Stomach smooth muscle (tissue), 2 donors: ENCODE results near the gene ZNF664.

Experiments
- H3K27ac ChIP-seq: one replicate; pipeline ENCODE4 v1.7.0; 2013; ENCODE audit warnings: mild to moderate bottlenecking, low read length, inconsistent platforms
- H3K27me3 ChIP-seq, 2 donors: one replicate each; pipeline ENCODE4 v1.7.0; 2013; ENCODE audit warnings: low read length in 2 of 2; ENCODE audit not compliant: insufficient read depth in 2 of 2, control insufficient read depth in 1 of 2
- H3K36me3 ChIP-seq, 2 donors: one replicate each; pipeline ENCODE4 v1.7.0; 2013; ENCODE audit warnings: low read length in 2 of 2; ENCODE audit not compliant: control insufficient read depth in 2 of 2, insufficient read depth in 2 of 2
- H3K4me1 ChIP-seq: one replicate; pipeline ENCODE4 v1.7.0; 2013; ENCODE audit warnings: low read length; ENCODE audit not compliant: control insufficient read depth, insufficient read depth
- H3K4me3 ChIP-seq, 2 donors: one replicate each; pipeline ENCODE4 v1.7.0; 2013; ENCODE audit warnings: low read length in 2 of 2
- H3K9ac ChIP-seq, 2 donors: one replicate each; pipeline ENCODE4 v1.7.0; 2013; ENCODE audit warnings: low read length in 2 of 2, mild to moderate bottlenecking in 1 of 2
- H3K9me3 ChIP-seq, 2 donors: one replicate each; pipeline ENCODE4 v1.7.0; 2013; ENCODE audit warnings: low read length in 2 of 2; ENCODE audit not compliant: control insufficient read depth in 2 of 2
- donor health status: healthy.
- donor health status: Pancreatic carcinoma.

ZNF664 gene

DNA sequence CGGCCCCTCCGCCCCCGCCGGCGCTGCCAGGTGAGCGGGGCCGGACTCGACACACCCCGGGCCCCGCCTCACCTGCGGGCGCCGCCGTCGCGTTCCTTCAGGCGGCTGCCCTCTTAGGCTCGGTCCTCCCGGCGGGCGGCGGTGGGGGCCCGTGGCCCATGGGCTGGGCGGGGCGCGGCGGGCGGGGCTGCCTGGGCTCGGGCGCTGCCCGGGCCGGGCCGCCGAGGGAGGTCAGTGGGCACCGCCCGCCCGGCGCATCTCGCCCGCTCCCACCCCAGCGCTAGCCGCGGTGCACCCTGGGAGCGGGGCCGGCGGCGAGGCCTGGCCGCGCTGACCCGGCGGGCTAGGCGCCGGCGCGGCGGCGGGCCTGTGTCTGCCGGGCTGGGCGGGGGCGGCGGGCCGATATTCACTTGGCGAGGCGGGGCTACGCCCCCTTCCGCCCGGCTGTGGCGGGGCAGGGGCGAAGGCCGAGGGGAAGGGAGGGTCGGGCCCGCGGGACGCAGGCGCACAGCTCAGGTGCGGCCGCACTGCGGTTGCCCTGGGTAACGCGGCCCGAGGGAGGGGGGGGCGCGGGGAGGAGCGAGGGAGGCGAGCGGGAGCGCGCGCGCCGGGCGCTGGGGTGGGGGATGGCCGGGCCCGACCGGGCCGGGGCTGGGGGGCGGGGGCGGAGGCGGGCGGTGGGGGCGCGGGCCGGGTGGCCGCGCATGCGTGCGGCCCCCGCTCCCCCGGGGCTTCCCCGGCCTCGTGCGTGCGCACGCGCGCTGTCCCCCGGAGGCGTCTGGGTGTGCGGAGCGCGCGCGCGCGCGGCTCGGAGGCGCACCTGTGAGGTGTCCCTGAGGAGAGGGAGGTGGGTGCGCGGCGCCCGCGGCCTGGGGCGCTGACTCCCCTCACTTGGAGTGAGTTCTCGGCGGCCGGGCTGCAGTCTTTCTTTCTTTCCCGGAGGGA, at the start of gene ZNF664, which contains the start of gene CCDC92:
ZNF664 (plus strand) TSS at position 759 of the 945 bp plus-strand sequence. CDS start 38,930 bp downstream, outside the sequence.
CCDC92 (minus strand) TSS at position 375 of the 945 bp plus-strand sequence. CDS start 28,526 bp downstream, outside the sequence.
- Histone ChIP-seq H3K4me1 (peaks cover 13% of the 10 kb centered on the region), H3K36me3 (peaks cover 0 to 3% of the 10 kb centered on the region in 2 donors)

DNA sequence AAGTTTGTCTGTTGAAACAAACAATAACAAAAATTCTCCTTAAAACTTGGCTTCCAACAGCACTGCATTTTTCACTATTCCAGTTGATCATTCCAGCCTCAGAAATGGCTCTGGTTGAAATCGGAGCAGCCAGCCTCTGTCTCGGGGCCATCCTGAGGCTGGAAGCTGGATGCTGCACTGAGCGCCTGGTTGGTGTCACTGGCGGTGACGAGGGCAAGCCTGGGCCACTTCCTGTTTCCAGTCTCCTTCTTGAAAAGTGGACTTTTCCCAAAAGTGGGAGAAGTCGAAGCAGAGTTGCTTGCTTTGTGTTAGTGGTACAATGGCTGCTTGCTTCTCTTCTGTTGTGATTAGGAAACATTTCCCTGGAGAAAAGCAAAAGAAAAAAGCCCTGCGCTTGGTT, 49.1 kb upstream of the ZNF664 start:
- no peaks in the 10 kb centered on the region for H3K36me3 ChIP-seq
- no peak overlapping the region for H3K27ac ChIP-seq
- H3K27me3 ChIP-seq: peaks cover 3 to 4% of the 10 kb centered on the region in 2 donors
- H3K9ac ChIP-seq: no peak overlapping the region
- no peak overlapping the region for H3K4me3 ChIP-seq
- no peaks in the 10 kb centered on the region for H3K9me3 ChIP-seq
- H3K4me1 ChIP-seq: no peaks in the 10 kb centered on the region

More for the DNA sequence above, at the start of gene ZNF664, which contains the start of gene CCDC92:
- peak within 1 kb of the TSS; percentile 88 for H3K27ac ChIP-seq
- no peaks in the 10 kb centered on the region for H3K9me3 ChIP-seq
- no peaks in the 10 kb centered on the region for H3K27me3 ChIP-seq
- H3K4me3 ChIP-seq: peak within 1 kb of the TSS; percentile 68 to 83
- H3K9ac ChIP-seq: peak within 1 kb of the TSS; percentile 76 to 86

DNA sequence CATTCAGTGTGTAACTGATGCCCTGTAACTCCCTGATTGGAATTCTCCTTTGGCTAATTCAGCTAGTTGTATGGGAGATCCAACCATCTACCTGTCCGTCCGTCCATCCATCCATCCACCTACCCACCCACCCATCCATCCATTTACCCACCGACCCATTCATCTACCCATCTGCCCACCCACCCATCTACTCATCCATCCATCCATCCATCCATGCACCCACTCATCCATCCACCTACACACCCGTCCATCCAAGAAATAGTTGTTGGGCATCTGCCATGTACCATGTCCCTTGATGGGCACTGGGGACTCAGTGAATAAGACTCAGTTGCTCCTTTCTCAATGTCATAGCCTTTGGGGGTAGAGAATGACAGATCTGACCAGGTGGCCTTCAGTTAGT, 48.5 kb upstream of the ZNF664 start:
- no peak overlapping the region for H3K9ac ChIP-seq
- no peaks in the 10 kb centered on the region for H3K9me3 ChIP-seq
- H3K27me3 ChIP-seq: peaks cover 2 to 4% of the 10 kb centered on the region in 2 donors
- no peak overlapping the region for H3K4me3 ChIP-seq
- H3K4me1 ChIP-seq: no peaks in the 10 kb centered on the region
- no peak overlapping the region for H3K27ac ChIP-seq
- no peaks in the 10 kb centered on the region for H3K36me3 ChIP-seq

DNA sequence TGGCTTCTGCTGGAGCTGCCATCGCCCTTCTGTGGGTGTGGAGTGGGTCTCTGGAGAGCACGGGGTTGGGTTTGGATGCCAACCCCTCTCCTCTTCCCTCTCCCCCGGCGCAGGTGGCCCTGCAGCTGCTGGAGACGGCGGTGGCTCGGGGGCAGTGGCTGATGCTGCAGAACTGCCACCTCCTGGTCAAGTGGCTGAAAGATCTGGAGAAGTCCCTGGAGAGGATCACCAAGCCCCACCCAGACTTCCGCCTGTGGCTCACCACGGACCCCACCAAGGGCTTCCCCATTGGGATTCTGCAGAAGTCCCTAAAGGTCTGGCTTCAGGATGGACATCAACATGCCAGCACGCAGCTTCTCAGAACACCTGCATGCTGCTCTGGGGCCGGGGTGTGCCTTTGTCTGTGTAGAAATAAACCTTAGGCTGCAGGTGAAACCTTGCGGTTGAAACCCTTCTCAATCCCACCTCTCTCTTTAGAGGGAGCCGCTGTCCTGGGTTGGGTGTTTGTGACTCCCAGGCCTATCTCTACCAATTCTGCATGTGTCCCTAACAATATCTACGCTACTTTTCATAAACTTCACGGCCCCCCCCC, 44.6 kb upstream of the ZNF664 start:
- Histone ChIP-seq H3K4me1 (no peaks in the 10 kb centered on the region), H3K36me3 (no peaks in the 10 kb centered on the region), H3K27ac (no peak overlapping the region)

DNA sequence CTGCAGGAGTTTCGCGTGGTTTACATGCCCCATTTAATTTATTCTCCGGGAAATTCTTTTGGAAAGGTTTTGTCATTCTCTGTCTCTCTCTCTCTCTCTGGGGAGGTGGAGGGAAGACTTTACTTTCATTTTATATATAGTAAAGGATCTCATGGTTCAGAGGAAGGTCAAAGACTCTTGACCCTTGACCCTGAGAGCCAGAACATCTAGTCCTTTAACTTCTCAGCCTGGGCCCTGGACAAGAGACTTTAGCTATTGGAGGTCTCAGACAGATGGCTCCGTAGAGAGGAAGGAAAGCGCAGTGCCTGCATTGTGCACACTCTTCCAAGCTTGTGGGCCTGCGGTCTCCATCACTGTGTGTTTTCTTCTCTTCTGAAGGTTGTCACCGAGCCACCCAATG, 44.1 kb upstream of the ZNF664 start:
- Histone ChIP-seq H3K4me1 (no peaks in the 10 kb centered on the region), H3K27ac (no peak overlapping the region), H3K4me3 (no peak overlapping the region)

More for the DNA sequence above, 44.6 kb upstream of the ZNF664 start:
- Histone ChIP-seq H3K27me3 (no peaks in the 10 kb centered on the region), H3K9ac (no peak overlapping the region), H3K4me3 (no peak overlapping the region), H3K9me3 (no peaks in the 10 kb centered on the region)

DNA sequence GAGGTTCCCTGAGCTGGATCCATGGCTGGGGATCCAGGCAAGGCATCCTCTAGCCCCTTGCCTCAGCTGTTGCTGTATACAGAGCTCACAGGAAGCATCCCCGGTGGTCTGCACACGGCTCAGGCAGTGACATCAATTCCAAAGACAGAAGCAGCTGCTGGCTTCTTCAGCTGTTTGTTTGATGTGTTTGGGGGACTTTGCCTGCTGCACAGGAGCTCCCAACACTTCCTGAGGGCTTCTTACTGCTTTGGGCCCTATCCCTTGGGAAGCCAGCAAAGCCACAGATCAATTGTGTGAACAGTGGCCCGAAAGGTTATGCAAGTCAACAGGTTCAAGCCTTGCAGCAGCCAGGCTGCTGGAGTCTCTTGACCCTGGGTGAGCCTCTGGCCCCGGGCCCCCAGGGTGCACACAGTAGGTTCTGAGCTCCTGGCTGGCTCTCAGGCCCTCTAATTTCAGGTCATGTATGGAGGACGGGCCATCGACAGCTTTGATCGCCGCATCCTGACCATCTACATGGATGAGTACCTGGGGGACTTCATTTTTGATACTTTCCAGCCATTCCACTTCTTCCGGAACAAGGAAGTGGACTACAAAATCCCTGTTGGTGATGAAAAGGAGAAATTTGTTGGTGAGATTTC, 43.0 kb upstream of the ZNF664 start:
- Histone ChIP-seq H3K4me1 (no peaks in the 10 kb centered on the region), H3K4me3 (no peak overlapping the region), H3K27ac (no peak overlapping the region), H3K27me3 (no peaks in the 10 kb centered on the region), H3K9ac (no peak overlapping the region), H3K9me3 (no peaks in the 10 kb centered on the region), H3K36me3 (peaks cover 0 to 4% of the 10 kb centered on the region in 2 donors)

More for the DNA sequence above, 44.1 kb upstream of the ZNF664 start:
- no peak overlapping the region for H3K9ac ChIP-seq
- no peaks in the 10 kb centered on the region for H3K9me3 ChIP-seq
- no peaks in the 10 kb centered on the region for H3K27me3 ChIP-seq
- H3K36me3 ChIP-seq: peaks cover 0 to under 1% of the 10 kb centered on the region in 2 donors

DNA sequence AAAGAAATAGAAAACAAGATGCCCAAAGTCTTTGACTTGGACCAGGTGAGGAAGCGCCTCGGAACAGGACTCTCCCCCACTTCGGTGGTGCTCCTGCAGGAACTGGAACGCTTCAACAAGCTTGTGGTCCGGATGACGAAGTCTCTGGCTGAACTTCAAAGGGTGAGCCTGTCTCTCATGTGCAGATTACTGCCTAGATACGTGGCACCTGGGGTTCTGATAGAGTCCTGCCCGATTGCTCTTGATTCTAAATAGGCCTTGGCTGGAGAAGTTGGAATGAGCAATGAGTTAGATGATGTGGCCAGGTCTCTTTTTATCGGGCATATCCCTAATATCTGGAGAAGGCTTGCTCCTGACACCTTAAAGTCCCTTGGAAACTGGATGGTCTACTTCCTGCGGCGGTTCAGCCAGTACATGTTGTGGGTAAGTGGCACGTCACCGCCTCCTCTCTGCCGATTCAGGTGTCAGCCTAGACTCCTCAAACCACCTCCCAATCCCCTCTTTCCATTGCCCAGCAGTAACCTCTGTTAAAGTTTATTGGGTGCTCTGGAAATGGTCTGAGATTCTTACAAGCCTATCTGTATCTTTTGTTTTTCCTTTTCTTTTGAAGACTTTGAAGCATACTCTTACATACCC, 41.2 kb upstream of the ZNF664 start:
- no peak overlapping the region for H3K27ac ChIP-seq
- no peak overlapping the region for H3K4me3 ChIP-seq
- no peaks in the 10 kb centered on the region for H3K9me3 ChIP-seq
- H3K4me1 ChIP-seq: no peaks in the 10 kb centered on the region
- no peaks in the 10 kb centered on the region for H3K27me3 ChIP-seq
- no peak overlapping the region for H3K9ac ChIP-seq
- peaks cover 3 to 11% of the 10 kb centered on the region in 2 donors for H3K36me3 ChIP-seq

DNA sequence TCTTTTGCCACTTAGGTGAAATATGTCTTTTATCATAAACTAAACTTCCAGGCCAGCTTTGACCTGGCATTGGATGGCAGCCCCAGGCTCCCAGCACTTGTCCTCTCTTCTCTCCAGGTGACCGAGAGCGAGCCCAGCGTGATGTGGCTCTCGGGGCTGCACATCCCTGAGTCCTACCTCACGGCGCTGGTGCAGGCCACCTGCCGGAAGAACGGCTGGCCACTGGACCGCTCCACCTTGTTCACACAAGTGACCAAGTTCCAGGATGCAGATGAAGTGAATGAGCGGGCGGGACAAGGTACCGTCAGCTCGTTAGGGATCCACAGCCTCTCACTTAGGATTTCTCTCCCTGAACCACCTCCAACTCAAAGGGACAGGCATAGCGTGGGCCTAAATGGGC, 39.8 kb upstream of the ZNF664 start:
- H3K27ac ChIP-seq: no peak overlapping the region
- no peak overlapping the region for H3K4me3 ChIP-seq
- peaks cover 7 to 16% of the 10 kb centered on the region in 2 donors for H3K36me3 ChIP-seq
- no peaks in the 10 kb centered on the region for H3K4me1 ChIP-seq
- no peaks in the 10 kb centered on the region for H3K27me3 ChIP-seq
- H3K9me3 ChIP-seq: no peaks in the 10 kb centered on the region
- no peak overlapping the region for H3K9ac ChIP-seq

DNA sequence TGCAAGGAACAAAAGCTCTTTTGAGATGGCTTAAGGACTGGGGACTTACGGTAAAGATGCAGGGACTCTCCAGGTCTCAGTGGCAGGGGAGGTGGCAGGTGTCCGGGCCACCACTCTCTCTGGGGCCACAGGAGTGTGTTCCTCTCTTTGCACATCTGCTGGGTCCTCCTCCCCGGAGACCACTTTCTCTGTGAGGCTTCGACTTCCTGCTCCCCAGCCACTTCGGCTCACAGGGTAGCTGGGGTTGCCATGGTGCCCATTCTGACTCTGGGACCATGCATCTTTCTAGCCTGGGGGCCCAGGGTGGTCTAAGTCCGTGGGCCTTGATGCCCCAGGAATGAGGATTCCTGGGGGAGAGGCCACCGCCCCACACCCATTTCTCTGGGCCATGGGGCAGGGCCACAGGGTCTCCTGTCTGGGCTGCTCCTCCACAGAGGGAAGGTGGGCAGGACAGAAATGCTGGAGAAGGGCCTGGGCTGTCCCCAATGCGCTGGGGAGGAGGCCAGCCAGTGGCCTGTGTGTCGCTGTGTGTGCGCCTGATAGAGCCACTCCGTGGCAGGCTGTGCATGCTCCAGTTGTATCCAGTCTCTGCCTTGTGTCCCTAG, 38.9 kb upstream of the ZNF664 start:
- H3K36me3 ChIP-seq: peaks cover 8 to 16% of the 10 kb centered on the region in 2 donors
- no peak overlapping the region for H3K27ac ChIP-seq
- no peak overlapping the region for H3K4me3 ChIP-seq
- no peak overlapping the region for H3K9ac ChIP-seq
- no peaks in the 10 kb centered on the region for H3K27me3 ChIP-seq
- H3K9me3 ChIP-seq: no peaks in the 10 kb centered on the region
- H3K4me1 ChIP-seq: no peaks in the 10 kb centered on the region

DNA sequence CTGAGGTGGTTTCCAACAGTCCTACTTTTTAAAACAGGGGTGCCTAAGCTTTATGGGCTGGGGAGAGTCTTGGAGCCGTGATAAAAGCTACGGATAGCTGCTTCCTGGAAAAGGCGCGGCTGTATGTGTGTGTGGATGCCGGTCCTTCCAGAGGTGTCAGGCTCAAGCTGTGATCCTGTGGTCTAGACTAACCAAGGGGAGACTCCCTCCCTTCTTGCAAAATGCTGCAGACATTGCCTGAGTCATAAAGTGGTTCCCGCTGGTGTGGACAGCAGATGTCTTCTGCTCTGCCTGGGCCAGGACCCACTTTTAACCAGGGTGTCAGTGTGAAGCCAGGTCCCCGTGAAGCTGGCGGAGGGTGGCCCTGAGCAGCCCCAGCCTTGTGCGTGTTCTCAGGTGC, 38.2 kb upstream of the ZNF664 start:
- no peak overlapping the region for H3K9ac ChIP-seq
- H3K27me3 ChIP-seq: no peaks in the 10 kb centered on the region
- no peaks in the 10 kb centered on the region for H3K4me1 ChIP-seq
- no peak overlapping the region for H3K27ac ChIP-seq
- H3K36me3 ChIP-seq: peaks cover 11 to 18% of the 10 kb centered on the region in 2 donors
- no peak overlapping the region for H3K4me3 ChIP-seq
- no peaks in the 10 kb centered on the region for H3K9me3 ChIP-seq
